Measurements from ENCODE around the gene AK2.

GRCh38 chr1:33047290-33047689, 10.6 kb upstream of the AK2 start:
- TF ChIP-seq CTCF (IDR thresholded peaks at IDR 0.05) (no peak), POLR2A (IDR thresholded peaks at IDR 0.05) (no peak)
